MG63 (cell line): ENCODE data around the gene FBXO10. TPM values are rescaled to one million over a fixed set of nuclear protein-coding genes. Genes with fewer than 3 reads are reported as not detected.
"Not testable (repeated sequence)": the region's sequence is repeated elsewhere in the genome, so short reads cannot be mapped to it uniquely, and the experiment has no call there.

Experiments used
- DNase-seq: peaks from one replicate; pipeline ENCODE4 v3.0.0-alpha.2; 2020
- H3K27me3 ChIP-seq: fragments of 250-450 bp; sonication (Bioruptor Pico); 2 replicates; pipeline ENCODE4 v1.5.1; 2020; ENCODE audit warnings: mild to moderate bottlenecking, moderate library complexity
- H3K36me3 ChIP-seq: fragments of 250-450 bp; sonication (Bioruptor Pico); 2 replicates; pipeline ENCODE4 v1.5.1; 2020; ENCODE audit warnings: mild to moderate bottlenecking, moderate library complexity
- H3K4me3 ChIP-seq: fragments of 250-450 bp; sonication (Bioruptor Pico); 2 replicates; pipeline ENCODE4 v1.5.1; 2020; ENCODE audit warnings: mild to moderate bottlenecking, moderate library complexity
- H3K9me3 ChIP-seq: fragments of 250-450 bp; sonication (Bioruptor Pico); 2 replicates; pipeline ENCODE4 v1.5.1; 2020; ENCODE audit warnings: mild to moderate bottlenecking, moderate library complexity
- total RNA-seq: library from RNA; depleted of rRNA; stranded (reverse); fragments of >200 nt; shearing (Covaris generic); gene quantifications from 2 replicates; pipeline ENCODE4 v1.2.3, GENCODE V29; 2014; ENCODE audit warnings: low replicate concordance

The FBXO10 gene
- total RNA-seq, 1 experiment from 2014 or later = 4.3 TPM

- Histone ChIP-seq H3K4me3 (no peak overlapping the region), H3K36me3 (no peaks in the 10 kb centered on the region), H3K27me3 (no peaks in the 10 kb centered on the region), H3K9me3 (no peaks in the 10 kb centered on the region)
- DNase-seq = no peak
These were observed 32.1 kb upstream of the FBXO10 start for GRCh38 chr9:37608250-37608649.

GRCh38 chr9:37604296-37604695, 28.1 kb upstream of the FBXO10 start:
- Histone ChIP-seq H3K27me3 (no peaks in the 10 kb centered on the region), H3K9me3 (no peaks in the 10 kb centered on the region), H3K4me3 (no peak overlapping the region), H3K36me3 (no peaks in the 10 kb centered on the region)
- no peak for DNase-seq

GRCh38 chr9:37602817-37603216, 26.6 kb upstream of the FBXO10 start:
- no peaks in the 10 kb centered on the region for H3K36me3 ChIP-seq
- no peaks in the 10 kb centered on the region for H3K9me3 ChIP-seq
- DNase-seq = peak; percentile 14
- H3K27me3 ChIP-seq = no peaks in the 10 kb centered on the region
- no peak overlapping the region for H3K4me3 ChIP-seq

GRCh38 chr9:37602061-37602460, 25.9 kb upstream of the FBXO10 start:
- H3K9me3 ChIP-seq, H3K27me3 ChIP-seq, DNase-seq, H3K36me3 ChIP-seq, H3K4me3 ChIP-seq: not testable (repeated sequence)

GRCh38 chr9:37596504-37596903, 20.3 kb upstream of the FBXO10 start:
- no peak overlapping the region for H3K4me3 ChIP-seq
- no peaks in the 10 kb centered on the region for H3K9me3 ChIP-seq
- no peaks in the 10 kb centered on the region for H3K36me3 ChIP-seq
- DNase-seq = no peak
- H3K27me3 ChIP-seq = no peaks in the 10 kb centered on the region

- no peak for DNase-seq
- H3K9me3 ChIP-seq = no peaks in the 10 kb centered on the region
- H3K27me3 ChIP-seq = no peaks in the 10 kb centered on the region
- peaks cover 2% of the 10 kb centered on the region for H3K36me3 ChIP-seq
- H3K4me3 ChIP-seq = peak overlapping the region; percentile 30; the same call in 1 of the 2 replicates
These were observed 17.8 kb upstream of the FBXO10 start for GRCh38 chr9:37593883-37594448.

- Histone ChIP-seq H3K9me3 (no peaks in the 10 kb centered on the region), H3K36me3 (peaks cover 12% of the 10 kb centered on the region), H3K27me3 (no peaks in the 10 kb centered on the region), H3K4me3 (peak within 1 kb of the TSS; percentile 89)
- peak; percentile 91 for DNase-seq
These were observed 16.1 kb upstream of the FBXO10 start, which contains the start of gene TOMM5 for GRCh38 chr9:37592108-37592951. Gene TOMM5 (minus strand): TSS chr9:37592597. CDS start chr9:37592532, 65 bp downstream.

GRCh38 chr9:37587521-37587920, 11.3 kb upstream of the FBXO10 start:
- Histone ChIP-seq H3K36me3 (peaks cover 52% of the 10 kb centered on the region), H3K4me3 (no peak overlapping the region), H3K9me3 (no peaks in the 10 kb centered on the region), H3K27me3 (no peaks in the 10 kb centered on the region)
- DNase-seq = no peak

GRCh38 chr9:37583522-37584121, 7.4 kb upstream of the FBXO10 start:
- Histone ChIP-seq H3K4me3 (no peak overlapping the region), H3K9me3 (no peaks in the 10 kb centered on the region), H3K36me3 (peaks cover 70% of the 10 kb centered on the region), H3K27me3 (no peaks in the 10 kb centered on the region)
- DNase-seq = no peak

GRCh38 chr9:37582548-37583157, 6.5 kb upstream of the FBXO10 start:
- Histone ChIP-seq H3K27me3 (no peaks in the 10 kb centered on the region), H3K4me3 (no peak overlapping the region), H3K36me3 (peaks cover 63% of the 10 kb centered on the region), H3K9me3 (no peaks in the 10 kb centered on the region)
- no peak for DNase-seq

GRCh38 chr9:37575511-37575914, 667 bp downstream of the FBXO10 start:
- Histone ChIP-seq H3K27me3 (no peaks in the 10 kb centered on the region), H3K4me3 (peak overlapping the region; percentile 35), H3K36me3 (peaks cover 8% of the 10 kb centered on the region; the same call in 1 of the 2 replicates), H3K9me3 (no peaks in the 10 kb centered on the region)
- DNase-seq = no peak

GRCh38 chr9:37575001-37575400, 1.2 kb downstream of the FBXO10 start:
- no peaks in the 10 kb centered on the region for H3K9me3 ChIP-seq
- no peaks in the 10 kb centered on the region for H3K27me3 ChIP-seq
- DNase-seq = no peak
- no peak overlapping the region for H3K4me3 ChIP-seq
- H3K36me3 ChIP-seq = 0 out of 2 replicates have a peak, but pooled peaks cover 6% of the 10 kb centered on the region

GRCh38 chr9:37574241-37574721, 1.9 kb downstream of the FBXO10 start:
- H3K27me3 ChIP-seq = no peaks in the 10 kb centered on the region
- H3K4me3 ChIP-seq = no peak overlapping the region
- H3K36me3 ChIP-seq = 0 out of 2 replicates have a peak, but pooled peaks cover 6% of the 10 kb centered on the region
- DNase-seq = no peak
- no peaks in the 10 kb centered on the region for H3K9me3 ChIP-seq

- no peak for DNase-seq
These were observed 4.9 kb downstream of the FBXO10 start for GRCh38 chr9:37571282-37571681.

GRCh38 chr9:37566716-37567115, 9.5 kb downstream of the FBXO10 start:
- no peaks in the 10 kb centered on the region for H3K9me3 ChIP-seq
- no peak for DNase-seq
- no peaks in the 10 kb centered on the region for H3K27me3 ChIP-seq
- no peaks in the 10 kb centered on the region; the same call in 1 of the 2 replicates for H3K36me3 ChIP-seq
- no peak overlapping the region for H3K4me3 ChIP-seq

More at GRCh38 chr9:37571282-37571681, 4.9 kb downstream of the FBXO10 start:
- Histone ChIP-seq H3K9me3 (no peaks in the 10 kb centered on the region), H3K4me3 (no peak overlapping the region), H3K36me3 (0 out of 2 replicates have a peak, but pooled peaks cover 3% of the 10 kb centered on the region), H3K27me3 (no peaks in the 10 kb centered on the region)

GRCh38 chr9:37565661-37566618, 10.2 kb downstream of the FBXO10 start:
- Histone ChIP-seq H3K9me3 (no peaks in the 10 kb centered on the region), H3K27me3 (no peaks in the 10 kb centered on the region), H3K4me3 (no peak overlapping the region), H3K36me3 (no peaks in the 10 kb centered on the region; the same call in 1 of the 2 replicates)
- DNase-seq = no peak
